GM18951 (cell line): ENCODE results near the gene TEX14.

Source experiments
- POLR2A ChIP-seq: IDR thresholded peaks from 4 replicates; pipeline ENCODE4 v1.6.1; 2011; ENCODE audit warnings: mild to moderate bottlenecking; ENCODE audit not compliant: insufficient read length, insufficient read depth; ENCODE audit errors: extremely low read depth
- in situ Hi-C: fragments of 300-500 bp; cut with MboI; formaldehyde crosslinking; loops from one replicate; pipeline ENCODE4 v1.12.0; 2022; ENCODE audit warnings: low sequenced_read_pairs, mixed read lengths, inconsistent platforms; ENCODE audit not compliant: unreplicated experiment

The TEX14 gene

DNA sequence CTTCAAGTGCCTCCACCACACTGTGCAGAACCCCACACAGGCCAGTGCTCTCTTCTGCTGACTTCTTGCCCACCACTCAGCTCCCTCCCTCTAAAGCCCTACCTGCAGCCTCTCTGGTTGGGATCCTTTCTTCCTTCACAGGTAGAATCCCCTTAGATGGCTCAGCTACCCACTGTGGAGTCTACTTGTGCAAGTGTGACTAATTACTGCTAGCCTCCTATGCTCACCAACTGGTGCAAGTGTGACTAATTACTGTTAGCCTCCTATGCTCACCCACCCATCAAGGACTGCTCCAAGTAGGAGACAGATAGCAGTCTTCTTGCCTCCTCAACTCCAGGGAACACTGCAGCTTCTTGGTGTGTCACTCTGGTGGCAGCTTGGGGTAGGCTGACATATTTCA lies 43.6 kb downstream of the TEX14 start:
- in situ Hi-C loops = no loop called here
- no peak for TF ChIP-seq POLR2A

GRCh38 chr17:58643147-58643546 lies 48.7 kb downstream of the TEX14 start:
- TF ChIP-seq POLR2A = no peak
- in situ Hi-C loops = no loop called here

- TF ChIP-seq POLR2A = no peak
- in situ Hi-C loops = no loop called here
Observed at GRCh38 chr17:58641887-58642311, 49.9 kb downstream of the TEX14 start.

DNA sequence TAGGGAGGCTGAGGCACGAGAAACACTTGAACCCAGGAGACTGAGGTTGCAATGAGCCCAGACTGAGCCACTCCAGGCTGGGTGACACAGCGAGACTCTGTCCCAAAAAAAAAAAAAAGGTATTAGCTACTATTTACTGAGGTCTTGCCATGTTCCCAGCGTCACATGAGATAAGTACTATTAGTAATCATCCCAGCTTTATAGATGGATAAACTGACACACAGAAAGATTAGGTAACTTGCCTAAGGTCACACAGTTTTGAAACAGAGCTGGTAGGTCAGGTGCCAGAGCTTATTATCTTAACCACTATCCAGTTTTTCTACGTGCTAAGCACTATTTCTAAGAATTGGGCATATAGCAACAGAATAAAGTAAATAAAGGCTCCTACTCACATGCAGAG lies 51.6 kb downstream of the TEX14 start:
- no peak for TF ChIP-seq POLR2A
- in situ Hi-C loops = no loop called here

GRCh38 chr17:58639681-58640080 lies 52.2 kb downstream of the TEX14 start:
- no peak for TF ChIP-seq POLR2A
- in situ Hi-C loops = no loop called here

GRCh38 chr17:58637011-58637570 lies 54.8 kb downstream of the TEX14 start:
- TF ChIP-seq POLR2A = no peak
- in situ Hi-C loops = no loop called here

- TF ChIP-seq POLR2A = no peak
- in situ Hi-C loops = no loop called here
Observed at GRCh38 chr17:58632324-58633314, 59.2 kb downstream of the TEX14 start.

DNA sequence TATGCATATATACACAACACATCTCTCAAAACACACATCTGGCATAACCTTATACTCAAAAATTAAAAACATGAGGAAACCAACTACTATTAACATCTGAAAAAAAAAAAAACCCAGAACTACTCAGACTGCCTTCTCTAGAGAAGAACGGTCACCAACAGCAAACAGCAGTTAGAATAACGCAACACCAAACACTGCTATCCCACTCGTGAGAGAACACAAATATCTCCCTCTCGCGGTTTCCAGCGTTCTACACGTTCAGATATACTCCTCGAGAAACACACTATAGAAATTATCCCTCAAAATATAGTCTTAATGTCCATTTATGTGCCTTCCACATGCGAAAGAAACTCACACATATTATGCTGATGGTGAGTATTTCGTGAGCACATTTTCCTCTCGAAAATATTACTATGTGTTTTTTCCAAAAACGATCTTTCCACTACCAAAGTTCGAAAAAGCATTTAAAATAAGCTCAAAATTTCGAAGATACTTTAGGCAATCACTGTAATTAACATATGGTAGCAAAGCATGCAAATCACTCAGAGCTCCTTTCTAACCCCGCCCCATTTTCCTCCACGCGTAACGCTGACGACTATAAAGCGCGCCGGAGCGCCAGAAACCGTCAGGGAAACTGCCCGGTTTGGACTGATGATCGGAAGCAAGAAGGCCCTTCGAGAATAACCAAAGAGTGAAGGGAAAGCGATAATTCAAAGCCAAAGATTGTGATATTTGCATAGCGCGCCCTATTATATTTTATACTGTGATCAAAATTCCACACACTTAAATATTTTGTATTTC lies 60.1 kb downstream of the TEX14 start:
- TF ChIP-seq POLR2A = peak; percentile 99
- in situ Hi-C loops = no loop called here

DNA sequence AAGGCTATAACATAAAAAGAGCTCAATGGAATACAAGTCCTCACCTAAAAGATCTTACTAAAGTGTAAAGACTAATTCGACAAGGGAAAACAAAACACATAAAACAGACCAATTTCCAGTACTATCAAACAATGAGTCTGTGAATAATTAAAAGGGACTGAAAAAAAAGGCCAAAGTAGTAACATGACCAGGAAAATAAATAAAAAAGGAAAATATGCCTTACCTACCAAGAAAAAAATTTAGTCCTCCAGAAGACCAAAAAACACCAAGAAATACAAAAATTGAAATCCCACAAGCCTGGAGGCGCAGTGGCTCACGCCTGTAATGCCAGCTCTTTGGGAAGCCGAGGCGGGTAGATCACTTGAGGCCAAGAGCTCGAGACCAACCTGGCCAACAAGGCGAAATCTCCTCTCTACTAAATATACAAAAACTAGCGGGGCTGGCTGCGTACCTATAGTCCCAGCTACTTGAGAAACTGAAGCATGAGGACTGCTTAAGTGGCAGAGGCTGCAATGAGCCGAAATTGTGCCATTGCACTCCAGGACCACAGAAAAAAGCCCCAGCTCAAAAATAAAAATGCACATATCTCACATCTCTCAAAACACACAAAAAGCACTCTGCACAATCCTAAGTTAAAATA lies 60.8 kb downstream of the TEX14 start:
- peak; percentile 98 for TF ChIP-seq POLR2A
- in situ Hi-C loops = no loop called here

GRCh38 chr17:58626905-58627304 lies 64.9 kb downstream of the TEX14 start:
- TF ChIP-seq POLR2A = no peak
- in situ Hi-C loops = no loop called here

DNA sequence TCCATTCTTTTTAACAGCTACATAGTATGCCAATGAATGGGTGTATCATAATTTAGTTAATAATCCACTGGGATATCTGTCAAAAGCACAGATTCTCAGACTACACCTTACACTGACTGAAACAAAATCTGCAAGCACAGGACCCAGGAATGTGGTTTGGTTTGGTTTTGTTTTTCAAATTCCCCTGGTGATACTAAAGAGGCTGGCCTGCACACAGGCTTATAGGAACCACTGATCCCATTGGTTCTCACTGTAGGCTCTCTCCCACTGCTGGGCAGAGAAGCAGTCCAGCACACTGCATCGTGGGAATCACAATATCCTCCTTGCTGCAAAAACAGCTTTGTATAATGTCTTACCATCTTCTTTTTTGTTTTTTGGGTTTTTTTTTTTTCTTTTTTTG lies 67.1 kb downstream of the TEX14 start:
- in situ Hi-C loops = no loop called here

GRCh38 chr17:58621174-58621573 lies 70.7 kb downstream of the TEX14 start:
- in situ Hi-C loops = no loop called here
- no peak for TF ChIP-seq POLR2A

More for the DNA sequence above, 67.1 kb downstream of the TEX14 start:
- no peak for TF ChIP-seq POLR2A

- TF ChIP-seq POLR2A = no peak
- in situ Hi-C loops = no loop called here
Observed at GRCh38 chr17:58618336-58618735, 73.5 kb downstream of the TEX14 start.
